HepG2 (cell line): ENCODE results near the gene PIEZO1. TPM values are rescaled to one million over a fixed set of nuclear protein-coding genes. Genes with fewer than 3 reads are reported as not detected.

ENCODE experiments used
- CBX1 ChIP-seq: IDR thresholded peaks from one replicate; pipeline ENCODE4 v1.6.1; 2016; ENCODE audit warnings: antibody characterized with exemption, low read depth
- DBP ChIP-seq: sonication (generic); formaldehyde crosslinking; IDR thresholded peaks from 2 replicates; pipeline ENCODE4 v1.4.0; 2020; ENCODE audit warnings: missing genetic modification reagents; ENCODE audit errors: not compliant biosample characterization
- GPBP1L1 ChIP-seq: sonication (generic); formaldehyde crosslinking; IDR thresholded peaks from 2 replicates; pipeline ENCODE4 v1.5.0; 2020; ENCODE audit warnings: mild to moderate bottlenecking, missing genetic modification reagents
- HNF4A ChIP-seq: sonication (generic); formaldehyde crosslinking; IDR thresholded peaks from 2 replicates; pipeline ENCODE4 v1.4.0; 2020; ENCODE audit warnings: missing genetic modification reagents
- KDM4B ChIP-seq: sonication (generic); formaldehyde crosslinking; IDR thresholded peaks from 2 replicates; pipeline ENCODE4 v1.4.0; 2020; ENCODE audit warnings: missing genetic modification reagents
- MXI1 ChIP-seq: IDR thresholded peaks from 3 replicates; pipeline ENCODE4 v1.6.1; 2012; ENCODE audit warnings: low read depth, low read length, inconsistent platforms, borderline replicate concordance
- PBX3 ChIP-seq: sonication (generic); formaldehyde crosslinking; IDR thresholded peaks from 2 replicates; pipeline ENCODE4 v1.8.1; 2023; ENCODE audit warnings: missing genetic modification reagents, inconsistent platforms, borderline replicate concordance
- POGK ChIP-seq: sonication (generic); formaldehyde crosslinking; conservative IDR thresholded peaks from 2 replicates; pipeline ENCODE4 v1.8.0; 2022; ENCODE audit warnings: mild to moderate bottlenecking, moderate library complexity, missing genetic modification reagents
- RELA ChIP-seq: sonication (generic); formaldehyde crosslinking; IDR thresholded peaks from 2 replicates; pipeline ENCODE4 v1.4.0; 2020; ENCODE audit warnings: missing genetic modification reagents
- XBP1 ChIP-seq: sonication (generic); formaldehyde crosslinking; IDR thresholded peaks from 2 replicates; pipeline ENCODE4 v1.5.0; 2020; ENCODE audit warnings: missing genetic modification reagents
- ZBED4 ChIP-seq: sonication (generic); formaldehyde crosslinking; IDR thresholded peaks from 2 replicates; pipeline ENCODE4 v1.4.0; 2020; ENCODE audit warnings: missing genetic modification reagents, borderline replicate concordance
- ZNF274 ChIP-seq: sonication (generic); formaldehyde crosslinking; IDR thresholded peaks from 2 replicates; pipeline ENCODE4 v1.5.1; 2020; ENCODE audit warnings: mild to moderate bottlenecking, missing genetic modification reagents
- ZNF275 ChIP-seq: sonication (generic); formaldehyde crosslinking; IDR thresholded peaks from 2 replicates; pipeline ENCODE4 v1.8.0; 2022; ENCODE audit warnings: missing genetic modification reagents, mild to moderate bottlenecking, inconsistent platforms, borderline replicate concordance
- ZNF414 ChIP-seq: sonication (generic); formaldehyde crosslinking; IDR thresholded peaks from 2 replicates; pipeline ENCODE4 v1.5.0; 2020; ENCODE audit warnings: missing genetic modification reagents
- ZNF468 ChIP-seq: sonication (generic); formaldehyde crosslinking; IDR thresholded peaks from 2 replicates; pipeline ENCODE4 v1.8.0; 2022; ENCODE audit warnings: mild to moderate bottlenecking, moderate library complexity, missing genetic modification reagents
- polyA plus RNA-seq, 8 experiments: library from polyadenylated mRNA; depleted of rRNA in 3 of 8; stranded (reverse) in 7 of 8; unstranded in 1 of 8; fragments of >200 nt; fragmentation: Illumina TruSeq in 4 of 8; extraction: Trizol in 4 of 8; gene quantifications; 2 replicates each; pipeline versions ENCODE4 v1.2.1 to v1.2.3, GENCODE V29; 2011 to 2016; ENCODE audit warnings: low read depth in 4 of 8, missing spikeins in 1 of 8, mixed read lengths in 1 of 8; ENCODE audit not compliant: insufficient read depth in 1 of 8
- total RNA-seq, 5 experiments: library from RNA; depleted of rRNA; stranded (reverse); fragments of >200 nt; fragmentation: Illumina TruSeq; extraction: Trizol; gene quantifications; 2 replicates each; pipeline ENCODE4 v1.2.3, GENCODE V29; 2016; ENCODE audit warnings: low read depth in 1 of 5

Gene PIEZO1
- total and polyA plus RNA-seq, 2 of the 13 experiments (the other 11 are each of a cell fraction or from before 2014, with no cell fraction given) = 67.9 to 85.0 TPM

GRCh38 chr16:88803264-88803987 lies 18.4 kb upstream of the PIEZO1 start, which contains the start of gene CDT1 (continued):
- TF ChIP-seq ZBED4 (peak; percentile 23; the same call in 1 of the 2 replicates), XBP1 (CRISPR knock-in tag) (0 out of 2 replicates have a peak, but pooled peaks have one; percentile 60), POGK (CRISPR knock-in tag) (peak; percentile 67; the same call in 1 of the 2 replicates), ZNF274 (no peak), MXI1 (no peak; the same call in 2 of the 3 replicates), KDM4B (no peak), HNF4A (no peak), GPBP1L1 (CRISPR knock-in tag) (no peak), RELA (CRISPR knock-in tag) (no peak), ZNF275 (CRISPR knock-in tag) (peak; percentile 68; the same call in 1 of the 2 replicates), ZNF468 (CRISPR knock-in tag) (0 out of 2 replicates have a peak, but pooled peaks have one; percentile 46), ZNF414 (no peak), PBX3 (no peak), CBX1 (no peak), DBP (CRISPR knock-in tag) (peak; percentile 54)
